HG03175 (cell line): ENCODE results near the gene SGIP1.

ENCODE experiments used
- ATAC-seq: cut with Tn5 transposase; IDR thresholded peaks from one replicate; pipeline ENCODE4 v1.9.1; 2021; ENCODE audit warnings: mild to moderate bottlenecking, moderate library complexity; ENCODE audit not compliant: unreplicated experiment

Gene SGIP1

DNA sequence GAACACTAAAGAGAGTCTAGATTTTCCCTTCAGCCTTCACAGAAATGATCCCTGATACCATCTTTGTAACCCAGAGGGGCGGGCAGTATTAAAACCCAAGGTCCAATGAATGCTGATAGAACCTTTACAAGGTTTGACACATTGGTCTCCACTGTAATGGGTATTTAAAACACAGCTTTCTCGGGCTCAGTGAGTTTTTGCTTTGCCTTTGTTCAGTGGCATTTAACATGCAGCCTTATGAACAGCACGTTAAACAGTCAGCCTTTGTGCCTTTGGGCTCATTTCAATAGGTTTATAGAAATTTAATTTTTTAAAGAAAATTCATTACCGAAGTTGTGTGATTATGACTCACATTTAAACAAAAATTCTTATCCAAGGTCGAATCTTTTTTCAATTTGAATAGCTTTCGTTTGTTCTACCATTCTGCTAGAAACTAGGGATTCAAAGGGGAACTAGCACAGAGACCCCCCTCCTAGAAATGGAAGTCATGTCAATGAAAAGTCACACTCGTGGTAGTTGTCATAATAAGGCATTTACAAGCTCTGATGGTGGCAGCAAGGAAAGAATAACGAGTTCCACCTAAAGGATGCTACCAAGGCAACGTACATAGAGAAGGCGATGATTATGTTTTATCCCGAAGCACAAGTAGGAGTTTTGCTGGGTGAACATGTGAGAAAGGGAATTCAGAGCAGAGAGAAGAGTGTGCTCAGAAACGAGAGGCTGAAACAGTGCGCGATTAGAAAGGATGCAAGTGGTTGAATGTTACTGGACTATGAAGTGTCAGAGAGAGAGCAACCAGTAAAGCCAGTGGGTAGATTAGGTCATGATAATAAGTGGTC is 66.2 kb downstream of the SGIP1 start:
- no peak for ATAC-seq

DNA sequence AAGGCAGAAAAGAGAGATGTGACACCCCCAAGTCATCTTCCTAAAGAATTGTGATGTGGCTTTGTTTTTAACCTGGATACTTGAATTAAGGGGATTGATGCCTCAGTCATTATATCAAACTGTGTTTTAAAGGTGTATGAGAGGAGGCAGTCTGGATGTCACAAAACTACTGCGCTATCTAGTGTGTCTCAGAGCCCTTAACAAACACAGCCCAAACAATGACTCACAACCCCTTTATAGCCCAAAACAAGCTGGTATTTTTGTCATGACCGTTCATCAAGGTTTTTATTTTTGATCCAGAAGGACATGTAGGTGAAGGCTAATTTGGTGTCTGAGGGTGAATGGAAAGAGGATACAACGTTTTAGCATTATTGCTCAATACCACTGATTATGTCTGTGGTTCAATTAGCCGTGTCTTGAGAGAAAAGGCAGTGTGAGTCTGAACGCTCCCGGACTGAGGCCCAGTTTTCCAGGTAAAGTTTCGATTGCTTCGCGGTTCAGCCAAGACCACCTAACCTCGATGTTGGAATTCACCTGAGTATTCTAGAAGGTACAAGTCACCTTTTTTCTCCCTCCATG is 71.6 kb downstream of the SGIP1 start:
- no peak for ATAC-seq

DNA sequence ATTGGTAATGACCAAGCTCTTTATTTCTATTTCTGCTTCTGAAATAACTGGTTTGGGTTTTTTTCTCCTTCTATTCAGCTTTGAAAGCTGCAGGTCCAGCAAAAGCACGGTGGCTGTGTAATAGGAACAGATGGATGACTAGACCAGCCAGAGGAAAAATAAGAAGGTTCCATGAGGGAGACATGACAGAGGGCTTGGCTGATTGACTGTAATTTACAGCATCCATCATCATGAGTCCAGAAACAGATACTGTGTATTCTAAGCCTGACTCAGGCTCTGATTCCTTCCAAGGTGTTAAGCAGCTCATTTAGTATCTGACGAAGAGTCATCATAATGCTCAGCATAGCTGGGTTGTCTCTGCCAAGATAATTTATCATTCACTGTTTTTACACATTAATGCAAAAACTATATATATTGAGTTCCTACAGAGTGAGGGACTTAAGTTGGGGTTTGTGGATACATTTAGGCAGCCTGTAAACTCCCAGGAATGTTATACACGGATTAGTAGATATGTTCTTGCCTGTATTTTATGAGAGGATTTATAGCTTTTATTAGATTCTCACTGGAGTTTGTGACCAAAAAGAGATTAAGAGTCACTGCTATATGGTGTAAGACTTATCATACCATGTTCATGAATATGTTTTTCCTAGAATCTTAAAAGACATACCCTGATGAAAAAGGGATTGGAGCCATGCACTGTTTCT is 72.6 kb downstream of the SGIP1 start:
- ATAC-seq, result no peak

DNA sequence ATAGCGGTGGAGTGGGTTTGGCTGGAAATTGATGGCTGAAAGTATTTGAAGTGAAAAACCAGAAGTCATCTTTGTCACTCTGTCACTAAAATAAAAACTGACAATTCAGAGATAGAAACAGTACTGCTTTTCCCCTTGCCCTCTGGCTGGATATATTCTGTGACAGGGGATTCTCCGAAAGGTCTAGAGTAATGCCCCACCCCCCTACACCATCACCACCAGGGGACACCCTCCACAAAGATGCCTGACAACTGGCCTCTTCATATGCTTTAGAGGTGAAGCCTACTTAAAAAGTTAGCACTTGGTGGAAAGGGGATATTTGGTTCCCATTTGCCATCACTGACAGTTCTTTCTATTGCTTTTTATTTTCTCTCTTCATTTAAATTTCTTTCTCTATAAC is 73.5 kb downstream of the SGIP1 start:
- ATAC-seq, result no peak

DNA sequence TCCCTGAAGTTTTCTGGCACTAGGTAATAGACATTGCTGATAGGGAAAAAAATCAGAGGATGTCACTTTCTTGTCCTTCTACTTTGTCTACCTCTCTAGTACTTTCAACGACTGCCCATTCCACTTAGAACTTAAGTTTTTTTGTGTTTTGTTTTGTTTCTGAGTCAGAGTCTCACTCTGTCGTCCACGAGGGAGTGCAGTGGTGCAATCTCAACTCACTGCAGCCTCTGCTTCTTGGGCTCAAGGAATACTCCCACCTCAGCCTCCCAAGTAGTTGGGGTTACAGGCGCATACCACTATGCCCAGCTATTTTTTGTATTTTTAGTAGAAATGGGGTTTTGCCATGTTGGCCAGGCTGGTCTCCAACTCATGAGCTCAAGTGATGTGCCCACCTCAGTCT is 79.2 kb downstream of the SGIP1 start:
- no peak for ATAC-seq

DNA sequence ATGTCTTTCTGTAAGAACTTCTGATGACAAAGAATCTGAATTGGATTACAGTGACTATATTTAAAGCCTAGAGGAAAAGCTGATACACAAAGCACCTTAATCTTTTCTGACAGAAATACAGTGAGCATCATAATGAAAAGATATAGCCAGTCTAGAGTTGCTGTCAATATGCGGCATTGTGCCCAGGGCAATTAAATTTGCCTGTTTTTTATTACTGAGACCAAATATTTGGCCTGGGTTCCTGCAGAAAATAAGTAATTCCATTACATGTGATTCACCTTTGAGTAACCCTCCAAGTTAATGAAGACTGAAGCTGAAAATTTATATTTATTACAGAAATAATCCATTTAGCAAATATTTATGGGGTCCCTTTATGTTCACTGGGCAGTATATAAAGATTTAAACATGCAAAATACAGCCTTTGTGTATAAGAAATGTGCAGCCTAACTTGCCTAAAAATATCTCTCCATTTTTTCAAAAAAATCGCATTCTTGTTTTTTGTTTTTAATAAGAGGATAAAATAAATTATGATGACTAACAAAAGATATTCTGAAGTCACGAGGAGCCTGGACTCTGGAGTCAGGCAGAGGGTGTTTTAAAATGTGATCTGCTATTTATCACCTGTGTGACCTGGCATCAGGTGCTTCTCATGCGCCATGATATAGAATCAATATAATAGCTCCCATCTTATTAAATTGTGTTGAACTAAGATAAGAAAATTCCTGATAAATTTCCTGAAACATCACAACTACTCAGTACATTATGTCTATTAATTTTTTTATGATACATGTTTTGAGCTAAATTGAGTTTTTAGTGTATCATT is 83.6 kb downstream of the SGIP1 start:
- ATAC-seq, result no peak

DNA sequence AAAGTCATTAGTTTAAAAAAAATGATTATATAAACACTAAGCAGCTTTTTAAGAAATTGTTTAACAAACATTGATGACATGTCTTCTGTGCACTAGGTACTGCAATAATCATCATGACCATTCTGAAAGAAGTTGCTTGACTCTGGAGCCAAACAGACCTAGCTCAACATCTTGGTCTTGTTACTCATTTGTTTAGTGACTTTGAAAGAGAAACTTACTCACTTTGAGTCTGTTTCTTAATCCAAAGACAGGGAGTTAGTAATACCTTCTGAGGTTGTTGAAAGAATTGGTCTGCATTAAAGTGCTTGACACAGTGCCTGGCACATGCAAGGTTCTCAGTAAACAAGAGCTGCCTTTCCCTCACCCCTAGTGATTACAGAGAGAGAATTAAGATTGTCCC is 84.4 kb downstream of the SGIP1 start:
- ATAC-seq, result no peak

DNA sequence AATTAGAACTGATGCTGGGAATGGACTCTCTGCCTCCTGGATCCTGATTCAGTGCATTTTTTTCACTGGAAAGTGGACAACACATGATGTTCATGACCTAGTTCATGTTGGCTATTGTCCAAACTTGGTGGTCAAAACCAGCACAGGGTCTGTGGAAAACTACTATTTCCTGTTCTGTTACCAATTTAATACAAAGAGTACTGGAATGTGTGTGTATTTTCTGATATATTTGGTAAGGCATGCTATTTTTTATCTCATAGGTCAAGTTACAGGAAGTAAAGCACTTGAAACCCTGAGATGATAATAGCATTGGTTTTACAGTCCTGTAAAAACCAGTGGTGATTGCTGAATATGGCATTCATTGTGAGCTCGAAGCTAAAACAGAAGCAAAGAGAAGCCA is 89.9 kb downstream of the SGIP1 start:
- ATAC-seq, result no peak

DNA sequence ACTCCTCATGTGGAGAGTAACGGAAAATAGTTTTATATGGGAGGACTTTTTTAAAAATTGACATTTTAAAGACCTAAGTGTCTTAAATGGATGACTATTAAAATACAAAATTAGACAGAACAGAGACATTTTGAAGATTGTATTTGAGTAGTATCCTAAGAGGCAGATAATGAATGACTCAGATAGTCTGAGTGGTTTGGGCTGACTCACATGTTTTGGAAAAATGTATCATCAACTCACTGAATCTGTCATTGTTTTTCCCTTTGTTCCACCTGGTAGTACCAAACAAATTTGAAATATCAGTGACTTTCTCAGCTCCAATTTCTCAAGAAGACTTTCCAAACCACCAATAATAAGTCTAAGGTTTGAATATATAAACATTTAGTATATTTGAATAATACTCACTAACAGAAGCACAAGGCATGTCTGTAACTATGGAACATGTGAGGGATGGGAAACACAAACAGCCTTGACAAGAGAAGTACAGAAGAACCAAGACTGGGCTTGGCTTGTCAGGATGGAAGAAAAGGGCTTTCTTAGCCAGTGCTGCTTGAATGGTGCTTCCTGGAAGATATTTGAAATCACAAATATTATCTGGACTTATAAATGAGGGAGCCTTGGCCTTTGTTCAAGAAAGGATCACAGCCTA is 90.6 kb downstream of the SGIP1 start:
- no peak for ATAC-seq

DNA sequence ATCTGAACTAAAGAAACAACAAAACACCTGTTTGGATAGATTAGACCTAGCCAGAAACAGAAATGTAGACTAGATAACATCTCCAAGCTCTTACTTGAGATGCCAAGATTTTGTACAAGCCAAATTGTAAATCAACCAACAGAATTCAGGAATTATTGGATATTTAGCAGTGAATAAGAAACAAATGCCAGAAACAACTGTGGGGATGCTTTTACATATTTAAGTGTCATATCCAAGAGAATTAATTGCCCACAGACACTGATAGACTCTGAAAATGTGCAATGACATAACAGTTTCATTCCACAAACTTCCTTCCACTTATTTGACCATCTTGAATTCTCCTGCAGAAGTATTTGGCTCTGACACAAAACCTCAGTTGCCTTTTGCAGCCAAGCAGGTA is 92.3 kb downstream of the SGIP1 start:
- no peak for ATAC-seq

DNA sequence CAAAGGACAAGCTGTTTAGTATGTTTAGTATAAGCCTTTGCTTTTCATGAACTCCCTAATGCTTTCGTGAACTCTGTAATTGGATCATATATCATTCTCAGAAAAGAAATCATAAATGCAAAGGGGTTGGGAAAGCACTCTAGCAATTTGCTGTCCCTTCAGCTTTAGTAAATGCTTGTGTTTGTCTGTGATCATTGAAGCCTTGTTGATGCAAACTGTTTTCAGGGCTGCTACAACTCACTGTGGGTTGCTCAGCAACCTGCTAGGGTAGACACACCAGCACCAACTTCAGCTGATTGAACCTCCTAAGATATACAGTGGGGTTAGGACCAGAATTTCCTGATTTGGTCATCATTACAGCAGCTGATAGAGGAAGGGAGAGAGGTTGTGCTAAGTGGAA is 95.0 kb downstream of the SGIP1 start:
- no peak for ATAC-seq

DNA sequence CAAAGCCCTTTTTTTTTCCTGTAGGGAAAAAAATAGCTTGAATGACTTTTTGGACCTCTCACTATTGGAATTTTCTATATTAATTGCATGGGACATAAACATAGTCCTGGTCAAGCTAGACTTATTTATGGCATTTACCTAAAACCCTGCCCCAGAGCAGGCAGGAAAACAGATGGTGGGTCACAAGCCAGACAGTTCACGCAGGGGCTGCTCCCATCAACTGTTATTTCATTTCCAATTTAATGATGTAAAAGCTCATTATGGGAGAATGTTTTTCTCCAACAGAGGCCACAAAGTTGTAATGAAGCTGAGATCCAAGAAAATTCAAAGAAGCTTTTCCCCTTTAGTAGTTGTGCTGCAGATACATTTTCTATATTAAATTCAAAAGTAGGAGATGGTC is 99.2 kb downstream of the SGIP1 start:
- ATAC-seq, result no peak

DNA sequence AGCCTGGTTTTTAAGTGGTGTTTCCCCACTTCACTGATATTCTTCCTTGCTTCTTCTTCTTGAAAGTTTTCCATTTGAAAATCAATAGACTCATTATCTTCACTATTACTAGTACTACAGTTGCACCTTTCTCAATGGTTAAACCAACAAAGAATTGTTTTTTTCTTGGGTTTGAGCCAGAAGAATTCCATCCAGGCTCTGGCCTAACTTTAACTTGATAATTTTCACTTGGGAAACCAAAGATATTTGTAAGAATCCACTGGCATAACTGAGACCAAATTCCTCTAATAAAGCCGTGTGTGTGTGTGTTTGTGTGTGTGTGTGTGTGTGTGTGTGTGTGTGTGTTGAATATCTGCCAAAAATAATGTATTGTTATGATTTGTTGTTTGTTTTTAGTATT is 103.2 kb downstream of the SGIP1 start:
- ATAC-seq, result no peak

DNA sequence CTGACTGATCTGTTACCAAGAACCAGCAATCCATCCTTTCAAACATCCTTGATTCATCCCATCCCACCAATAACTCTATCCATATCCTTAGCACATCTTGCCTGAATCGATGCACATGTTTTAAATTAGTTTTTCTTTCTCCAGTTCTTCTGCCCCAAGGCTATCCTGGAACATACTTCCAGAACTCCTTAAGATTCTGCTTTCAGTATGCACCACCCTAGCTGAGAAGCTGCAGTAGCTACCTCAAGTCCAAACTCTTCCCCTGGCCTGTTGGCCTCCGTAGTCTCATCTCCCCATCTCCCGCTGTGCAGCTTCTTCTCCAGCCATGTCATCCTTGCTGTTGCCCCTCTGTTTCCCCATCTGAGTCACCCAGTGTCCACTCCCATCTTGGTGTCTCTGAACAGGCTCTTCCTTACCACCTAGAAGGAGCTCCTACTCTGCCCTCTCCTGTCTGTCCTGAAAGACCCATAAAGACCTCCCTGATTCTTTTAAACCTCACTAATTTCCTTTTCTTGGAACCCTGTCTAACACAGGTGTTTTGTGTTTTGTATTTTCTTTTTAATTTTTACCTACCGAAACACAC is 108.0 kb downstream of the SGIP1 start:
- ATAC-seq, result no peak

DNA sequence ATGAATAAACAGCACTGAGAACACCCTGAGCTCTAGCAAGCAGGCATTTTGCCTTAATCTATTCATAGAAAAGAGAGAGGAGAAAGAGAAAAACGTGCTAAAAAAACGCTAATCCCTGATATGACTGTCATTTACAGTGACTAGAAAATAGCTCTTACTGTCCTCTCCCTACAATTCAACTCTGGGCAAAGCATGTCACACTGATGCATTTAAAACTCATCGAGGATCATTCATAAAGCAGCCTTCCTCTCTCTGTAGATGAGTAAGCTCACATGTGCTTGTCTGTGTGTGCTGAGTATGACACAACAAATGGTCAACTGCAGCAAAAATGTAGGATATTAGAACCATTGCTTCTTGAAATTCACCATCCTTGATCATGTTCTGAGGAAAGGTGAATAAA is 109.0 kb downstream of the SGIP1 start:
- ATAC-seq, result no peak

DNA sequence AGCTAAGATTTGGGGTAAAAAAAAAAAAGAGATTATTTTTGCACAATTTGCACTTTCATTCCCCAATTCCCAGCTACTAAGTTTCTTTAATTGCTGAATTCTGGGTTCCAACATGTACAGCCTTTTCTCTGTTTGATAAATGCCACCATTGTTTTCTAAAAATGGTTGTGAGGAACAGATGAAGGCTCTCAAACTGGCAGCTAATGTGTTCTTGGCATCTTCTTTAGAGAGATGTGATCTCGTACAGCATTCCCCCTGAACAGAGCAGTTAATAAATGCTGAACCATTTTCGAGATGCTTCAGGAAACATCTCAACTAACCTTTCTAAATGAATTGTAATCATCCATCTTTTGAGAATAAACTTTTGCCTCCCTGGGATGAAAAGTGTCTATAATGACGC is 110.4 kb downstream of the SGIP1 start:
- ATAC-seq, result no peak

DNA sequence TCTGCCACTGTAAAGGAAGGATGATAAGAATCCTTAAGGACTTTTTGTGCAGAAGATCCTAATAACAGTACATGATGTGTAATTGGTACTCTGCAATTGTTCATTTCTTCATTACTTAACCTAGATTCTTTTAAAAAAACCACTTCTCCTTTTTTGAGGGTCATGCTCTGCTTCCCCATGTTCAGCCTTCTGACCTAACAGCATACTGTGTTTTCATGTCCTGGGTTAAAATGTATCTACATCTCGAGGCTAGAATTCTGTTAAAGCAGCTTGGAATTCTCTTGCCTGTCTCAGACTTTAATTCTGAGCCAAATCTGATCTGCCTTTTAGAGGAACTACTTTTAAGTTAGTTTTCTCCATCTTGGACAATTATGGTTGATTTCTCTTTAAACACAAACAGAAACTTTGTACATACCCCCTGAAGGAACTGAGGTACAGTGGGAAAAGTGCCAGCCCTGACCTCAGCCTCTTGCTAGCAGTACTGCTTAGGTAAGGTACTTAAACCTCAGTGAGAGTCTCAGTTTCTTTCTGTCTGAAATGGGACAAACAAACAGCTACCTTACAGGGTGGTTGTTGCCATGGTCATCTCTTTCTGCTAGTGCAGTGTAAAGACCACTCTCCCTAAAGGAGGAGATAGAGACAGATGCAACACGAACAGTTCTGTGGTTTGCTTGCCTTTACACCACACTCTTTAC is 115.1 kb downstream of the SGIP1 start:
- ATAC-seq, result peak; percentile 87

DNA sequence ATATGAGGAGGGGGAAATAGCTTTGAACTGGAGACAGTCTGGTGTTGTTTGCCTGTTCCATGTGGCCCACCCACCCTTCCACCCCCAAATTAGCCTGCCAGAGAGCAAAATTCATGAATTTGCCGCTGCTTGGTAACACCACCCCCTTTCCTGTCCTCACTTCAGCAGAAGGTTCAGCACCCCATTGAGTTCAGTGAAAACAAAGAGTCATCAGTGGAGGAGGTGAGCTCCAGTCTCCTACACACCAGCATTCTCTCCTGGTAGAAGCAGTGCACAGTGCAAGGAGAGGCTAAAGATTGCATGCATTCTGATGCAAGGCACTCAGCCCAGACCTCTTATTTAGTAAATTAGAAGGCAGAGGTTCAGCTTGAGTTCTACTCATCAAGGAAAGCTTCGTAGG is 118.6 kb downstream of the SGIP1 start:
- no peak for ATAC-seq

DNA sequence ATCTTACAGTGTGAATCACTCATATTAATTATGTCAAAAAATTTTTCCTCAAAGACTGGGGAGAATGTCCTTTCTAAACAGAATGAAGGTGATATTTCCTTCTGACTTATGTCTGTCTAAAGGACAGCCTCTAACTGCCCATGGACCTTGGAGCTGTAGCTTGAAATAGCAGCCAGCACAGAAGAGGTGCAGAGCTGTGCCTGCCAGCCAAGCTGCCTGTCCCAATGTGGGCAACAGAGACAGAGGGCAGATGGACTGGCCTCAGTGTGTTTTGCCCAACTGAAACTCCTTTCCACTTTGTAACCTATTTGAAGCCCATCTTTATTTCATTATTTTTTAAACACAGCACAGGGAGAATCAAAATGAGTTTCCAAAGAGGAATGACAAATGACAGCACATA is 120.7 kb downstream of the SGIP1 start:
- ATAC-seq, result no peak

DNA sequence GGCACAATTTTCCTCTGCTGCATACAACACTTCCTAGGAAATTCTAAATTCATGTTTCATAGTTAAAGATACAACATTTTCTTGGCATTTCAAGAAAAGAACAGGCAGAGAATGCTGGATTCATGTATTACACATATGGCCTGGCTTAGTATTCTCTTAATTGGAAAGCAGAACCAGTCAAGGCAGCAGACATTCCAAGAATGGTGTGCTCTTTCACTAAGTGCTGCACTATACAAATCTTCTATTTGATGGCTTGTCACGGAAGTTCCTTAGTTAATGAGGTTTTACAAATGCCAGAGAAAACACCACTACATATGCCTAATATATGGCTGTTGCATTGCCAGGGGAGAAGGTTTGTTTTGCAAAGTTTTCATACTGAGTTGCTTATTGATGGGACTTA is 137.5 kb downstream of the SGIP1 start:
- no peak for ATAC-seq
